B cell (primary cell): ENCODE results near the gene TSSK1B. TPM values are rescaled to one million over a fixed set of nuclear protein-coding genes. Genes with fewer than 3 reads are reported as not detected.

ENCODE experiments used
- ATAC-seq: fragments of 200-7000 bp; cut with Tn5 transposase; one replicate; pipeline ENCODE4 v1.10.0; 2021; ENCODE audit warnings: low read depth, mild to moderate bottlenecking, moderate number of reproducible peaks, moderate library complexity
- CTCF ChIA-PET: fragments of 350-600 bp; sonication (Branson Sonifier 250); formaldehyde crosslinking; loops from one replicate; lab custom pipeline; 2021; ENCODE audit warnings: antibody characterized with exemption, inconsistent platforms; lab: Charles Lee
- POLR2A ChIA-PET: fragments of 350-600 bp; sonication (Branson Sonifier 250); formaldehyde crosslinking; loops from one replicate; lab custom pipeline; 2021; ENCODE audit warnings: antibody characterized with exemption; lab: Charles Lee
- DNase-seq: peaks from one replicate; pipeline ENCODE4 v3.0.0; 2013
- H2AFZ ChIP-seq: 2 replicates; pipeline ENCODE4 v1.6.1; 2012; ENCODE audit warnings: mild to moderate bottlenecking, low read depth, low read length; ENCODE audit not compliant: insufficient read depth, poor library complexity, severe bottlenecking
- H3K27ac ChIP-seq, 2 donors: 1 replicate in 1 of 2; 2 replicates in 1 of 2; pipeline ENCODE4 v1.5.1; 2012 to 2013; ENCODE audit warnings: low read length in 2 of 2, mild to moderate bottlenecking in 2 of 2, moderate library complexity in 1 of 2
- H3K27me3 ChIP-seq, 4 experiments: fragments of 200-600 bp in 1 of 4; sonication (generic) in 1 of 4; replicated peaks in 1 of 4; 1 replicate in 2 of 4; 2 replicates in 2 of 4; pipeline versions ENCODE4 v1.6.1 to v1.7.0; 2013 to 2016; ENCODE audit warnings: low read length in 3 of 4, mild to moderate bottlenecking in 2 of 4, mixed read lengths in 1 of 4, moderate library complexity in 1 of 4; ENCODE audit not compliant: insufficient read depth in 4 of 4, control insufficient read depth in 3 of 4; ENCODE audit errors: control extremely low read depth in 1 of 4
- H3K36me3 ChIP-seq, 2 experiments: replicated peaks in 1 of 2; 1 replicate in 1 of 2; 2 replicates in 1 of 2; pipeline versions ENCODE4 v1.6.1 to v1.7.1; 2013; ENCODE audit warnings: low read length in 1 of 2; ENCODE audit not compliant: insufficient read depth in 2 of 2, control insufficient read depth in 1 of 2; ENCODE audit errors: control extremely low read depth in 1 of 2, extremely low read depth in 1 of 2
- H3K4me1 ChIP-seq, 2 donors: fragments of 200-600 bp in 1 of 2; sonication (generic) in 1 of 2; 1 replicate in 1 of 2; 2 replicates in 1 of 2; pipeline versions ENCODE4 v1.5.1 to v1.6.1; 2013 to 2017; ENCODE audit warnings: low read length in 2 of 2; ENCODE audit not compliant: control insufficient read depth in 2 of 2, insufficient read depth in 2 of 2
- H3K4me2 ChIP-seq: replicated peaks from 2 replicates; pipeline ENCODE3; 2012; ENCODE audit warnings: mild to moderate bottlenecking, low read depth, low read length; ENCODE audit not compliant: poor library complexity, severe bottlenecking
- H3K4me3 ChIP-seq, 5 experiments: fragments of 200-600 bp in 1 of 5; sonication (generic) in 1 of 5; 1 replicate in 3 of 5; 2 replicates in 2 of 5; pipeline versions ENCODE4 v1.5.1 to v1.7.0; 2011 to 2016; ENCODE audit warnings: low read length in 4 of 5, mild to moderate bottlenecking in 4 of 5, low read depth in 2 of 5, control low read depth in 1 of 5, moderate library complexity in 1 of 5; ENCODE audit not compliant: insufficient read depth in 1 of 5; ENCODE audit errors: control extremely low read depth in 1 of 5, extremely low read depth in 1 of 5
- H3K79me2 ChIP-seq: fragments of 200-600 bp; sonication (generic); one replicate; pipeline ENCODE4 v1.6.0; 2016; ENCODE audit warnings: low read length; ENCODE audit not compliant: control insufficient read depth, insufficient read depth
- H3K9ac ChIP-seq: fragments of 200-600 bp; sonication (generic); 2 replicates; pipeline ENCODE4 v1.6.1; 2017; ENCODE audit warnings: mild to moderate bottlenecking, low read length, moderate library complexity
- H3K9me3 ChIP-seq, 3 donors: one replicate each; pipeline versions ENCODE4 v1.6.1 to v1.7.1; 2013; ENCODE audit warnings: low read length in 2 of 3; ENCODE audit not compliant: control insufficient read depth in 2 of 3, insufficient read depth in 1 of 3; ENCODE audit errors: control extremely low read depth in 1 of 3
- H4K20me1 ChIP-seq: 2 replicates; pipeline ENCODE4 v1.6.0; 2012; ENCODE audit warnings: mild to moderate bottlenecking, low read length; ENCODE audit not compliant: insufficient read depth, control insufficient read depth, poor library complexity, severe bottlenecking
- H3K27ac Mint-ChIP-seq: one replicate; pipeline ENCODE4 v1.8.0; 2021; ENCODE audit warnings: mixed read lengths
- H3K27me3 Mint-ChIP-seq: one replicate; pipeline ENCODE4 v1.8.0; 2021; ENCODE audit warnings: mixed read lengths
- H3K4me1 Mint-ChIP-seq: one replicate; pipeline ENCODE4 v1.8.0; 2021; ENCODE audit warnings: mixed read lengths
- H3K4me3 Mint-ChIP-seq: one replicate; pipeline ENCODE4 v1.8.0; 2021; ENCODE audit warnings: mixed read lengths
- H3K9me3 Mint-ChIP-seq: one replicate; pipeline ENCODE4 v1.8.0; 2022; ENCODE audit warnings: mixed read lengths; ENCODE audit not compliant: insufficient read depth
- EZH2 ChIP-seq: IDR thresholded peaks from 2 replicates; pipeline ENCODE4 v1.6.1; 2012; ENCODE audit warnings: borderline replicate concordance, low read depth, mild to moderate bottlenecking, moderate library complexity, low read length; ENCODE audit not compliant: insufficient read depth, poor library complexity, severe bottlenecking
- WGBS: methylation state at CpG from one replicate; pipeline ENCODE4 v1.1.5; 2013; ENCODE audit warnings: missing lambda C conversion rate; ENCODE audit not compliant: insufficient coverage; 5-methylcytosine and 5-hydroxymethylcytosine counted together
- intact Hi-C: fragments of 100-400 bp; cut with micrococcal nuclease; formaldehyde crosslinking; loops from one replicate; pipeline ENCODE4 v1.10.0; 2022
- polyA plus RNA-seq: library from polyadenylated mRNA; depleted of rRNA; stranded (reverse); fragments of >200 nt; gene quantifications from 2 replicates; pipeline ENCODE4 v1.2.3, GENCODE V29; 2012
- total RNA-seq, 2 donors: library from RNA; stranded (reverse); fragments of 120-200 nt in 1 of 2; gene quantifications; 1 replicate in 1 of 2; 2 replicates in 1 of 2; pipeline versions ENCODE4 v1.2.3 to v1.2.4, GENCODE V29; 2013 to 2022
- TF ChIP-seq, protein P1 (sequence below): fragments of 200-600 bp; IDR thresholded peaks from one replicate; pipeline ENCODE4 v1.8.0; 2022; ENCODE audit warnings: antibody characterized with exemption, mild to moderate bottlenecking

Gene TSSK1B
- total and polyA plus RNA-seq, 2 donors (not counting 1 experiment from before 2014, with no cell fraction given): not detected

DNA sequence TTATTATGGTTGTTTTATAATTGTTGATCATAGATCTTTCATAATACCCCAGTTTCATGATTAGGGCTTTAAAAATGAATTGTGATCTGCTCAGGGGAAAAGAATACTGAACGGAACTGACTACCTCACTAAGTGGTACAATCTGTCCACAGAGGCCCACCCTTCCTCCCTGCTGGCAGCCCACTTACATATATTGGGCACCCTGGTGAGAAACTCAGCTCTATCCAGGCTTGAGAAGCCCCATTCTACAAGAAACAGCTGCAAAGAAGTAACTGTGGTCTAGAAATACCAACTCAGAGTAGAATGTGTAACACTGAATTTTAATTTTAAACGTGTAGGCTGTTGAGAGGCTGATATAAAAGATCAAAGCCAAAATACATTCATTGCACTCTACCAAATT, 46.9 kb downstream of the TSSK1B start:
- intact Hi-C loops: no loop called here
- CTCF ChIA-PET: interaction anchor here (0.6 to 2.2 kb wide), 2 partner anchors 8 to 366 kb away, joined by 3 to 5 read pairs; no protein-coding TSS in a partner anchor
- POLR2A ChIA-PET: no interaction called here

DNA sequence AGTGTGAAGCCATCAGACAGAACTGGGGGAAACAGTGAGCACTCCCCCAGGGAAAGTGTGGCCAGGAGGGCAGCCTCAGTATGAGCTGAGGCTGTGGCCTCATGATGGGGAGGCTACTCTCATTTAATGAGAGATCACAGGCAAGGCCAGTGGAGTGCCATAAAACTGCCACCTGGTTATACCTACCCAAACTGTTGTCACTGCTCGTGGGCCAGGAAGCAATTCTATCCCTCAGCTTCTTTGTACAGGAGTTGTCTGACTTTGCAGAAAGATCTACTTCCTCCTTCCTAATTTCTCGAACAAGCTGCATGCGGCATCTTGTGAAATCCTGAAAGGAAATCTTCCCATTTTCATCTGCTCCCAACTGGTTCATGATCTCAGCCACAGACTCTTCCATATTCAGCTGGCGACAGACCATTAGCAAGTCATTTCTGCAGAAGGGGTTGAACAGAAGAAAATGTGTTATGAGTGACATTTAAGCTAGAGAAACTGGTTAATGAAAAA, 50.0 kb downstream of the TSSK1B start:
- H4K20me1 ChIP-seq: no peaks in the 10 kb centered on the region
- ATAC-seq (no peak), DNase-seq (no peak)
- H3K4me3 ChIP-seq: no peak overlapping the region
- no peaks in the 10 kb centered on the region for H3K79me2 ChIP-seq
- TF ChIP-seq, protein P1, sequence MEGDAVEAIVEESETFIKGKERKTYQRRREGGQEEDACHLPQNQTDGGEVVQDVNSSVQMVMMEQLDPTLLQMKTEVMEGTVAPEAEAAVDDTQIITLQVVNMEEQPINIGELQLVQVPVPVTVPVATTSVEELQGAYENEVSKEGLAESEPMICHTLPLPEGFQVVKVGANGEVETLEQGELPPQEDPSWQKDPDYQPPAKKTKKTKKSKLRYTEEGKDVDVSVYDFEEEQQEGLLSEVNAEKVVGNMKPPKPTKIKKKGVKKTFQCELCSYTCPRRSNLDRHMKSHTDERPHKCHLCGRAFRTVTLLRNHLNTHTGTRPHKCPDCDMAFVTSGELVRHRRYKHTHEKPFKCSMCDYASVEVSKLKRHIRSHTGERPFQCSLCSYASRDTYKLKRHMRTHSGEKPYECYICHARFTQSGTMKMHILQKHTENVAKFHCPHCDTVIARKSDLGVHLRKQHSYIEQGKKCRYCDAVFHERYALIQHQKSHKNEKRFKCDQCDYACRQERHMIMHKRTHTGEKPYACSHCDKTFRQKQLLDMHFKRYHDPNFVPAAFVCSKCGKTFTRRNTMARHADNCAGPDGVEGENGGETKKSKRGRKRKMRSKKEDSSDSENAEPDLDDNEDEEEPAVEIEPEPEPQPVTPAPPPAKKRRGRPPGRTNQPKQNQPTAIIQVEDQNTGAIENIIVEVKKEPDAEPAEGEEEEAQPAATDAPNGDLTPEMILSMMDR: no peak
- no peak for TF ChIP-seq EZH2
- no peaks in the 10 kb centered on the region for H3K36me3 ChIP-seq
- Mint-ChIP-seq H3K27me3 (peaks cover 44% of the 10 kb centered on the region), H3K4me1 (no peaks in the 10 kb centered on the region), H3K9me3 (no peaks in the 10 kb centered on the region), H3K27ac (no peak overlapping the region), H3K4me3 (no peak overlapping the region)
- no peaks in the 10 kb centered on the region for H3K4me1 ChIP-seq
- WGBS: 0% methylated on average over 3 of the region's 4 CpGs
- H3K9me3 ChIP-seq: no peaks in the 10 kb centered on the region
- peaks cover 0 to 21% (median 5%) of the 10 kb centered on the region in 4 experiments for H3K27me3 ChIP-seq
- ChIA-PET CTCF (no interaction called here), POLR2A (no interaction called here)
- H3K9ac ChIP-seq: no peak overlapping the region
- no peak overlapping the region for H3K27ac ChIP-seq
- no peak overlapping the region for H3K4me2 ChIP-seq
- intact Hi-C loops: no loop called here
- H2AFZ ChIP-seq: no peak overlapping the region

More for the DNA sequence above, 46.9 kb downstream of the TSSK1B start:
- WGBS: 100% methylated on average over 1 of the region's 2 CpGs
- H3K27ac Mint-ChIP-seq: no peak overlapping the region
- TF ChIP-seq EZH2: no peak
- TF ChIP-seq, protein P1: no peak
- H3K9me3 Mint-ChIP-seq: no peaks in the 10 kb centered on the region
- H3K9me3 ChIP-seq: no peaks in the 10 kb centered on the region
- H3K36me3 ChIP-seq: no peaks in the 10 kb centered on the region
- no peak overlapping the region for H3K4me2 ChIP-seq
- no peak overlapping the region for H3K4me3 ChIP-seq
- no peaks in the 10 kb centered on the region for H4K20me1 ChIP-seq
- H3K4me3 Mint-ChIP-seq: no peak overlapping the region
- no peak overlapping the region for H3K9ac ChIP-seq
- H3K4me1 Mint-ChIP-seq: no peaks in the 10 kb centered on the region
- peaks cover 32% of the 10 kb centered on the region for H3K27me3 Mint-ChIP-seq
- no peak for ATAC-seq
- H3K4me1 ChIP-seq: no peaks in the 10 kb centered on the region
- H3K27me3 ChIP-seq: peaks cover 0 to 12% (median 5%) of the 10 kb centered on the region in 4 experiments
- H2AFZ ChIP-seq: no peak overlapping the region
- H3K27ac ChIP-seq: no peak overlapping the region
- no peaks in the 10 kb centered on the region for H3K79me2 ChIP-seq
- DNase-seq: no peak
